Measurements from ENCODE around the gene PXDN.

- TF ChIP-seq CTCF (IDR thresholded peaks at IDR 0.05; ENCODE audit: borderline replicate concordance, extremely low read depth, low read length, poor library complexity, severe bottlenecking) (no peak), EZH2 (IDR thresholded peaks at IDR 0.05; ENCODE audit: borderline replicate concordance, low read depth, low read length, severe bottlenecking) (no peak)
Measured at GRCh38 chr2:1791006-1791605, 46.8 kb upstream of the PXDN start.
